ENCODE data around the gene EFHC2.
"Not testable (repeated sequence)": the region's sequence is repeated elsewhere in the genome, so short reads cannot be mapped to it uniquely, and the experiment has no call there.

Gene EFHC2

GRCh38 chrX:44232081-44232480, 111.4 kb downstream of the EFHC2 start:
- DNase-seq (ENCODE audit: low read depth in 2 of 2) = no peak

GRCh38 chrX:44228621-44229020, 114.9 kb downstream of the EFHC2 start:
- DNase-seq (ENCODE audit: low read depth in 2 of 2) = no peak

GRCh38 chrX:44227991-44228390, 115.5 kb downstream of the EFHC2 start:
- DNase-seq (ENCODE audit: low read depth in 2 of 2) = no peak

- DNase-seq (ENCODE audit: low read depth in 2 of 2) = no peak
Observed at GRCh38 chrX:44225667-44226066, 117.8 kb downstream of the EFHC2 start.

- no peak for DNase-seq (ENCODE audit: low read depth in 2 of 2)
Observed at GRCh38 chrX:44224760-44225159, 118.7 kb downstream of the EFHC2 start.

GRCh38 chrX:44223150-44223549, 120.3 kb downstream of the EFHC2 start:
- DNase-seq (ENCODE audit: low read depth in 2 of 2) = no peak

GRCh38 chrX:44218465-44218864, 125.0 kb downstream of the EFHC2 start:
- DNase-seq (ENCODE audit: low read depth in 2 of 2) = no peak

GRCh38 chrX:44216171-44216570, 127.3 kb downstream of the EFHC2 start:
- no peak for DNase-seq (ENCODE audit: low read depth in 2 of 2)

- no peak for DNase-seq (ENCODE audit: low read depth in 2 of 2)
Observed at GRCh38 chrX:44203791-44204190, 139.7 kb downstream of the EFHC2 start.

- DNase-seq (ENCODE audit: low read depth in 2 of 2) = no peak
Observed at GRCh38 chrX:44202596-44202995, 140.9 kb downstream of the EFHC2 start.

- no peak for DNase-seq (ENCODE audit: low read depth in 2 of 2)
Observed at GRCh38 chrX:44189116-44189515, 154.4 kb downstream of the EFHC2 start.

- DNase-seq (ENCODE audit: low read depth in 2 of 2) = not testable (repeated sequence)
Observed at GRCh38 chrX:44187915-44188314, 155.6 kb downstream of the EFHC2 start.

- no peak for DNase-seq (ENCODE audit: low read depth in 2 of 2)
Observed at GRCh38 chrX:44183329-44183728, 160.1 kb downstream of the EFHC2 start.

GRCh38 chrX:44178274-44179053, 165.0 kb downstream of the EFHC2 start:
- DNase-seq (ENCODE audit: low read depth in 2 of 2) = no peak

- no peak for DNase-seq (ENCODE audit: low read depth in 2 of 2)
Observed at GRCh38 chrX:44175455-44175854, 168.0 kb downstream of the EFHC2 start.

GRCh38 chrX:44174061-44174460, 169.4 kb downstream of the EFHC2 start:
- no peak for DNase-seq (ENCODE audit: low read depth in 2 of 2)

- no peak for DNase-seq (ENCODE audit: low read depth in 2 of 2)
Observed at GRCh38 chrX:44173219-44173618, 170.3 kb downstream of the EFHC2 start.

- DNase-seq (ENCODE audit: low read depth in 2 of 2) = no peak
Observed at GRCh38 chrX:44167116-44167515, 176.4 kb downstream of the EFHC2 start.

- no peak for DNase-seq (ENCODE audit: low read depth in 2 of 2)
Observed at GRCh38 chrX:44162964-44163475, 180.5 kb downstream of the EFHC2 start.

- no peak for DNase-seq (ENCODE audit: low read depth in 2 of 2)
Observed at GRCh38 chrX:44157858-44158257, 185.6 kb downstream of the EFHC2 start.

- no peak for DNase-seq (ENCODE audit: low read depth in 2 of 2)
Observed at GRCh38 chrX:44157283-44157682, 186.2 kb downstream of the EFHC2 start.

GRCh38 chrX:44156726-44157125, 186.7 kb downstream of the EFHC2 start:
- no peak for DNase-seq (ENCODE audit: low read depth in 2 of 2)

GRCh38 chrX:44155126-44155525, 188.3 kb downstream of the EFHC2 start:
- no peak for DNase-seq (ENCODE audit: low read depth in 2 of 2)

- no peak for DNase-seq (ENCODE audit: low read depth in 2 of 2)
Observed at GRCh38 chrX:44152852-44153251, 190.6 kb downstream of the EFHC2 start.
